ENCODE measurements around the gene MINPP1.

MINPP1 gene

DNA sequence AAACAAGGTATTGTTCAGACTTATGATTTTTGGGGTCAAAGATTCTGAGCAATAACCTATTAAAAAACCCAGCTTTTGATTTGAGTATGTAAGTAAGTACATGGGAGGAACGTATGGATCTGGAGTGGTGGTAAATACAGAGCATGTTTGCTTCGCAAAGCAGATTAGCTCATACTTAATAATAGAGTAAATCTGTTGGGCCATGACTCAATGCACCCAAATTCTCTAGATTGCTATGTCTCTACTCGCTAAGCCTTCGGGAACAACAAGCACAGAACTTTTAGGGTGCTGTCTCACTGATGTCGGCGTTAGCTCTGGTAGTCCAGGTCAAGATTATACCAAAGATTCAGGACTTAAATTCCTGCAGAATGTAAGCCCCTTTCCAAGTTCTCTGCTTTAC is 807 bp upstream of the MINPP1 start:
- DNase-seq (ENCODE audit: low spot score) = no peak
- TF ChIP-seq, protein P1, sequence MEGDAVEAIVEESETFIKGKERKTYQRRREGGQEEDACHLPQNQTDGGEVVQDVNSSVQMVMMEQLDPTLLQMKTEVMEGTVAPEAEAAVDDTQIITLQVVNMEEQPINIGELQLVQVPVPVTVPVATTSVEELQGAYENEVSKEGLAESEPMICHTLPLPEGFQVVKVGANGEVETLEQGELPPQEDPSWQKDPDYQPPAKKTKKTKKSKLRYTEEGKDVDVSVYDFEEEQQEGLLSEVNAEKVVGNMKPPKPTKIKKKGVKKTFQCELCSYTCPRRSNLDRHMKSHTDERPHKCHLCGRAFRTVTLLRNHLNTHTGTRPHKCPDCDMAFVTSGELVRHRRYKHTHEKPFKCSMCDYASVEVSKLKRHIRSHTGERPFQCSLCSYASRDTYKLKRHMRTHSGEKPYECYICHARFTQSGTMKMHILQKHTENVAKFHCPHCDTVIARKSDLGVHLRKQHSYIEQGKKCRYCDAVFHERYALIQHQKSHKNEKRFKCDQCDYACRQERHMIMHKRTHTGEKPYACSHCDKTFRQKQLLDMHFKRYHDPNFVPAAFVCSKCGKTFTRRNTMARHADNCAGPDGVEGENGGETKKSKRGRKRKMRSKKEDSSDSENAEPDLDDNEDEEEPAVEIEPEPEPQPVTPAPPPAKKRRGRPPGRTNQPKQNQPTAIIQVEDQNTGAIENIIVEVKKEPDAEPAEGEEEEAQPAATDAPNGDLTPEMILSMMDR (IDR thresholded peaks at IDR 0.05; ENCODE audit: extremely low read depth, missing control alignments) = no peak

DNA sequence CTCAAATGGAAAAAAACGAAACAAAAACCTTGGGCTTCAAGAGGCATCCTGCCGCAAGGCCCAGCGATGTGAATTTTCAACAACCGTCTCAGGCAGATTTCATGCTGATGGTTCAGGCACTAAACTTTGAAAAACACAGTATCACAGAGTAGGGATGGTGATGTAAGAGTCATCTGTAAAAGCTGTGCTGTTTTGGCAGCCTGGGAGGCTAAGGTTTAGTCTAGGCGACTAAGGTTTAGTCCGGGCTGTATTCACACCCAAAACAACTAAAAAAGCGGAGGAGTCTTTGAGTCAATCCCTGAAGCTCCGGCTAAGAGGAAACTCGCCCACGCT is 420 bp upstream of the MINPP1 start:
- TF ChIP-seq, protein P1 (IDR thresholded peaks at IDR 0.05; ENCODE audit: extremely low read depth, missing control alignments) = no peak
- DNase-seq (ENCODE audit: low spot score) = no peak

DNA sequence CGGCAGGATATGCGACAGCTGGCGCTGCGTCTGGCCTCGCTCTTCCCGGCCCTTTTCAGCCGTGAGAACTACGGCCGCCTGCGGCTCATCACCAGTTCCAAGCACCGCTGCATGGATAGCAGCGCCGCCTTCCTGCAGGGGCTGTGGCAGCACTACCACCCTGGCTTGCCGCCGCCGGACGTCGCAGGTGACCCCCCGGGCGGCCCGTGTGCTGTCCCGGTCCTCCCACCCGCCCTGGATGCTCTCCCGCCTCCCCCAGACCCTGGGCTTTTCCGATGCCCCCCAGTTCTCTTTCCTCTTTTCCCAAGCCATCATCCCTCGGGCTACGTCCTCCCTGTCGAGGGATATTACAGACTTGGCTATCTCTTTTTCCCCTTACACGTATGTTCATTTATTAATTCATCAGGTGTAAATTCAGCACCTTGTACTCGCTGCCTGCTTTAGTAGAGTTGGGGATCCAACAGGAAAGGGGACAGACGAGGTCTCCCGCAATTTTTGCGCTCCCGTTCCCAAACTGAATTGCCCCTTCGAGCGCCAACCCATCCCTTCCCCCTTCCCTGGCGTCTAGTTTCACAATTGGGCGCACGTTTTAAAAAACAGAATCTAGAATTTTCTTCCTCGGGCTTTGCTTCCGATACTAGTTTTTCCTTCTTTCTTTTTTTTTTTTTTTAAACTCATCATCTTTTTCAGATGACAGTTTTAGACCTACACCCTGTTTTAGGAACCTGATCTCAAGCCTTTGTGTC is 846 bp downstream of the MINPP1 start:
- DNase-seq (ENCODE audit: low spot score) = peak; percentile 72
- TF ChIP-seq, protein P1 (IDR thresholded peaks at IDR 0.05; ENCODE audit: extremely low read depth, missing control alignments) = peak; percentile 63

- no peak for DNase-seq (ENCODE audit: low spot score)
- TF ChIP-seq, protein P1 (IDR thresholded peaks at IDR 0.05; ENCODE audit: extremely low read depth, missing control alignments) = no peak
Observed at GRCh38 chr10:87506956-87507355, 2.3 kb downstream of the MINPP1 start.

GRCh38 chr10:87507879-87508483 is 3.3 kb downstream of the MINPP1 start:
- DNase-seq (ENCODE audit: low spot score) = no peak
- TF ChIP-seq, protein P1 (IDR thresholded peaks at IDR 0.05; ENCODE audit: extremely low read depth, missing control alignments) = no peak

- DNase-seq (ENCODE audit: low spot score) = no peak
- TF ChIP-seq, protein P1 (IDR thresholded peaks at IDR 0.05; ENCODE audit: extremely low read depth, missing control alignments) = no peak
Observed at GRCh38 chr10:87508837-87509236, 4.1 kb downstream of the MINPP1 start.

DNA sequence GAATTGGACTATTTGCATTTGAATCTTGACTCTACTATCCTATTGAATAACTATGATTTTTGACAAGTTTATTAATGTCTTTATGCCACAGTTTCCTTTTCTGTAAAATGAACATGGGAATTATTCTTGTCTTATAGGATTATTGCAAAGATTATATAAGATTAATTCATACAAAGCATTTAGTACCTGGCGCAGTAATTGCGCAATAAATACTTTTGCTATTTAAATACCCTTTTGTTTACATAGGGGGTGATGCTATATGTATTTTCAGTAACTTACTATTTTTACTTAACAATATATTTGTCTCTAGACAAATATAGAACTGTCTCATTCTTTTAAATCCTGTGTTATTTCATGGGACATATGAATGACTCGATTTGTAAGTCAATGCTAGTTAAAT is 5.3 kb downstream of the MINPP1 start:
- TF ChIP-seq, protein P1 (IDR thresholded peaks at IDR 0.05; ENCODE audit: extremely low read depth, missing control alignments) = no peak

More for the DNA sequence above, 5.3 kb downstream of the MINPP1 start:
- no peak for DNase-seq (ENCODE audit: low spot score)

Measured in GM20000 (cell line).